ENCODE measurements around the gene PRDX5.

- no peak for TF ChIP-seq CTCF (IDR thresholded peaks at IDR 0.05)
- no peak for TF ChIP-seq POLR2A (IDR thresholded peaks at IDR 0.05)
Measured at GRCh38 chr11:64318766-64319761, 1.1 kb downstream of the PRDX5 start.

Data from uterus (tissue), 2 donors.